Stimulated activated CD4-positive, alpha-beta T cell treated with anti-CD3 and anti-CD28 coated beads, Interleukin-1b, Interleukin-23, amount 100 ng/mL, for 4 hours (primary cell): Measurements from ENCODE around the gene C11orf52.

ENCODE experiments used
- DNase-seq, 2 donors: peaks; one replicate each; pipeline ENCODE4 v3.0.0-alpha.2; 2020; ENCODE audit warnings: low read depth in 2 of 2

The C11orf52 gene

GRCh38 chr11:111939836-111940604, 21.3 kb downstream of the C11orf52 start:
- no peak for DNase-seq

GRCh38 chr11:111941963-111942362, 23.2 kb downstream of the C11orf52 start:
- DNase-seq: no peak

DNA sequence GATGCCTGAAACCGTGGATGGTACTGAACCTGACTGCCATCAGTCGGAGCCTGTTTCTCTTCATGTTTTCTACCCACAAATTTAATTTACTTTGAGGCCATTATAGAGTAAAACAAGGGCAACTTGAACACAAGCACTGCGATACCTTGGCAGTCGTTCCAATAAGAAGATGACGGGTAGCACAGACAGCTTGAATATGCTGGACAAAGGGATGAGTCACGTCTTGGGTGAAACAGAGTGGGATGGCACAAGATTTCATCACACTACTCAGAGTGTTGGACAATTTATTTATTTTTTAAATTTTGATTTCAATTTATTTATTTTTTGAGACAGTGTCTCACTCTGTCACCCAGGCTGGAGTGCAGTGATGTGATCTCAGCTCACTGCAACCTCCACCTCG, 24.1 kb downstream of the C11orf52 start:
- no peak for DNase-seq

DNA sequence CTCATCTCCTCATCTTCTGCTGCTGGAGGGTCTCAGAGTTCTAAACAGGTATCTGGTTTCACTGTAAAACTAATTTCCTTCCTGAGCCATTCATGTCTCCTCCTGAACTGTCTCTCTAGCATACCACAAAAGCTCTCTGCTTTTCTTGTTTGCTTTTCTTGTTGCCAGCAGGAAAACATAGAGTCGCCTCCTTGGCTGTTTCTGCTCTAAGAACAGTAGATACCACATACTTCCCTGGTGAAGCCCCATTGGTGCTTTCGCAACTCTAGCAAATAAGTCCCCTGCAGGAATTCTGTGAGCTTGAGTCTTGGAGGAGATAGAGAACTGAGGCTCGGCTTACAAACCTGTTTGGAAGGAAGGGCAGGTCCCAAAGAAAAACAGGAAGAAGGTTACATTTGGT, 25.4 kb downstream of the C11orf52 start:
- DNase-seq: no peak

DNA sequence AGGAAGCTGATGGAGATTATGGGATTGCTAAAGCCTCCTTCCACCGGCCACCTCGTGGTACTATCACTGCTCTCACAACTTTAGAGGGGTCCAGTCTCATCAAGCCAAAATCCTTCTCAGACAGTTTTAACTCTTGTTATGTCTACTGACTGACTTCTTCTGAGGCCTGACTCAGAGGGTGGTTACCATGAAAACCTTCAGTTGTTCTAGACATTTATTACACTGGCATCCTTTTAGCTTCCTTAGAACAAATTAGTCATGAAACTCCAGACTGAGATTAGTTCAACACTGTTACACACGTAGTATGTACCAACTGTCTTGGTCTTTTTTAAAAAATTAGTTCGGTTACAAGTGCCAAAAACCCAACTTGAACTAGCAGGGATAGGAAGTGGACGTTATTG, 25.9 kb downstream of the C11orf52 start:
- no peak for DNase-seq

DNA sequence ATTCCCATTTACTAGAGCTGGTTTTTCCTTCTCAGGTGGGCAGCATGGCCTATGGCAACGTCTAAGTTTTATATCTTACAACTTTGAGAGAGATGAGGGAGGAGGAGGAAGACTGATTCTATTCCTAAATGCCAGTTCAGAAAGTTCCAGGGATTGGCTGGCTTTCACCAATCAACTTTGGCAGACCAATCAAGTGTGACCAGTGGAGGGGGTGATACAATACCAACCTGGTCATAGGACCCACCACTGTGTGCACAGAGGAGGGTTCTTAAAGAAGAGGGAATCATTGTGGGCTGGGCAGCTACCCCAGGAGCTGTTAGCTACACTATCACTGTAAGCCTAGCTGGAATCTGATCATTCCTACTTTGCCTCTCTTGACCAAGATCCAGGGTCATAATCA, 26.5 kb downstream of the C11orf52 start:
- no peak for DNase-seq

GRCh38 chr11:111946499-111946898, 27.8 kb downstream of the C11orf52 start:
- DNase-seq: no peak

DNA sequence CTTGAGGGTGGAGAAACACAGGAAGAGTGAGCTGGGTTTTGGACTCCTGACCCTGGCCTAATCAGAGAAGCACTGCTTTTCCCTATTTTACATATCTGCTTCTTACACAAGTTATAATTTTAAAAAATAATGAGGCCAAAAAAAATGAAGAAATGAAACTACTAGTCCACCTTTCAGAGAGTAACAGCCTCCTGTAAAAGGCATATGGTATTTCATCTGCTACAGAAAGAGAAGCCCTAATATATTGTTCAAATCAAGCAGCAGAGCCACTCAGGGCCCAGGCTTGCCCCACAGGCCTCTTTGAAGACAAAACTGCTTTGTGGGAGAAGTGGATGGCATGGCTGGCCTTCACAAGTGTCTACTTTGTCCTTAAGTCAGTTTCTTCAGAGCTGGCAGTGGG, 28.4 kb downstream of the C11orf52 start:
- DNase-seq: no peak

DNA sequence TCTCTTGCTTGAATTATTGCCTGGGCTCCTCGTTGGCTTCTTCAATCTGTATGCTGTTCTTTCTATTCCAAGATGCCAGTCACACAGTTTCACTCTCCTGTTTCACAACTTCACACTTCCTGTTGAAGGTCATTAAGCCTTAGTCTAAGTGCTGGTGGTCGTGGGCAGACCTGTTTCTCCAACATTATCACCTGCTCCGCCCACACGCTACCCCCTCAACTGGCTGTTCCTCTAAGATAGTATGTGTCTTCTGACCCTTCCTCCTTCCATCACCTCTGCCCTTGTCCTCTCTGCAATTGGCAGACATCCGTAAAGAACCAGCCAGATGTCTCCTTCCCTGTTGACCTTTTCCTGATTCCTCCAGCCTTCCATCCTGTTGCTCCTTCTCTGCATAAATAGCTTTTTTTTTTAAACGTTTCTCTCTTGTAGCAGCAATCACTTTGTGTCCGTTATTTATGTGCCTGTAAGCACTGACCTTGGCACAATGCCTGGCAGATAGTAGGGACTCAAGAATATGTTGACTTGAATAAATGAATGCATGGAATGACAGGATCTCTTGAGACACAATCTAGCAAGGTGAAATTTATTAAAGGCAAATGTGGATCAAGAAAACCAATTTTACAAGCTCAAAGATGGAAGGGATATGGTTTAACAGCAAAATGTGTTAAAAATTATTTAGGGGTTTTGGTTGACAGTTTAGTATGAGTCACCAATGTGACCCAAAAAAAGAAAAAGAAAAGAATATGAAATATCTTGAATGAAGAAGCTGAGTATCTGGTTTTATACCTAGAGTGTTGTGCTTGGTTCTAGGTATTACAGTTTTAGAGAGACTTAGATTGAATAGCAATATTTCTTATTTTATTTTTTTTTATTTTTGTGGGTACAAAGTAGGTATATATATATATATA, 31.1 kb downstream of the C11orf52 start:
- DNase-seq: no peak

GRCh38 chr11:111951565-111951964, 32.9 kb downstream of the C11orf52 start:
- DNase-seq: no peak

- no peak for DNase-seq
These were observed 35.4 kb downstream of the C11orf52 start for GRCh38 chr11:111954154-111954553.

DNA sequence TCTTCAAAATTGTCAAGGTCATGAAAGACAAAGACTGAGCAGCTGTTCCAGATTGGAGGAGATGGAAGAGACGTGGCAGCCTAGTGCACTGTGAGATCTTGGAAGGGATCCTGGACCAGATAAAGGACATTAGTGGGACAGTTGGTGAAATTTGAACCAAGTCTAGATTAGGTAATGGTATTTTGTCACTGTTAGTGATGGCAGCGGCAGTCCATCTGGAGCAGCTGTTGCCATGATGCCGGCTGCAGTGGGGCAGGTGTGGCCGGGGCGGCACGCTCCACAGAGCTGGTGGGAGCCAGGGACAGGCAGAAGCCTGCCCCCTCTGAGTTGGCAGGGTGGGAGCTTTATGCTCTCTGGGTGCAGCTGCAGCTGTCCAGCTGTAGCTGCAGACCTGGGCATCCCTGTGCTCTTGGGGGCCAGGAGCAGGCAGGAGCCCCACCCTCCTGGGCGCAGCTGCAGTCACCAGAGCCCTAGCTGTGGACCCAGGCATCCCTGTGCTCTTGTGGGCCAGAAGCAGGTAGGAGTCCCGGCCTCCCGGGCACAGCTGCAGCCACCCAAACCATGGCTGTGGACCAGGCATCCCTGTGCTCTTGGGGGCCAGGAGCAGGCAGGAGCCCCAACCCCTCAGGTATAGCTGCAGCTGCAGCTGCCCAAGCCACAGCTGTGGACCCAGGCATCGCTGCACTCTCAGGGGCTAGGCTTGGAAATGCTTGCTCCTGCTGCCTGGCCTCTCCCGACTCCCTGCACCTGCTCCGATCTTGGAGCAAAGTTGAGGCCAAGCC, 39.1 kb downstream of the C11orf52 start:
- no peak for DNase-seq

DNA sequence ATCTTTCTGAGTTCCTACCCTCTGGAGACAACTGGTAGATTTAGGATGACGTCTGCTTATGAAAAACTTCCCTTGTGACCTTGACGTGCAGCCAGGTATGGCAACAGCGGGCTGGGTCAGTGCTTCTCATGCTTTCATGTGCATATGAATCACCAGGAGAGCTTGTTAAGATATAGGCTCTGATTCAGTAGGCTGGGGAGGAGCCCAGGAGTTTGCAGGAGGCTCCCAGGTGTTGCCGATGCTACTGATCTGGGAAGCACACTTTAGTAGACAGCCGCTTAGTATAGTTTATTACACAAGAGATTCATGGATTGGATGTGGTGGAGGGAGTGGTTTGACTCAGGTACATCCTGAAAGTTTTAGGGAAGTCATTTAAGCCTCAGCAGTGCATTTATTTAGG, 42.2 kb downstream of the C11orf52 start:
- no peak for DNase-seq

DNA sequence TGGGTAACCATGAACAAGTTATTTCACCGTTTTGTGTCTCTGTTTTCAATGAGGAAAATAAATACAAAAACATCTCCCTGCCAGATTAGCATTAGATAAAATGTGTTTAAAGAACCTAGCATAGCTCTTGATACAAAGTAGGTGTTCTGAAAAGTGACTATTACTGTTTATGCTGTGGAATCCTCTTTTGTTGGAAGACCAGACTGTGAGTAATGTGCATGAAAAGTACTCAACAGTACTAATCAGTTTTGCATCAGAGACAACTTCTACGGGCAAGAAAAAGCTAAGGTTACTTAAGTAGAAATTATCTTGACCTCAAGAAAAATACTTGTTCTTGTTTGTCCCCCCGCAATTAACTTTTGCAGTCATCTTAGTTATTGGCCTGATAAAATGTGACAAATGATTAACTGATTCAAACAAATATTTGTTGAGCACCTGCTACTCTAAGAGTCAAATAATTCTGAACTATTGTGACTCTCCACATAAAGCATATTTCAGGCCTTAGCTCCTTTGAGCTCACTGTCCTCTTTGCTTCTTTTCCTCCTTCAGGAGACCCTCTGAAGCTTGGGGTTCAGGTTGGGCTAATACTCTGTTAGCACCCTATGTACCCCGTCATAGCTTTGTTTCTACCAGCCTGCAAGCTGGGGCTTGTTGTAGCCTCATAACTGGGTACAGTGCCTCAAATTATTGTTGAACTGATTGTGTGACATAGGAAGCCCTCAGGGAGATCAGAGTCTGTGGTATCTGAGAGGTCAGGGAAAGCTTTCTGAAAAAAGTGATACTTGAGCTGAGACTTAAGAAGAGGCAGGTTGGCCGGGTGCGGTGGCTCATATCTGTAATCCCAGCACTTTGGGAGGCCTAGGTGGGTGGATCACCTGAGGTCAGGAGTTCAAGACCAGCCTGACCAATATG, 42.9 kb downstream of the C11orf52 start:
- no peak for DNase-seq

- DNase-seq: no peak
These were observed 45.2 kb downstream of the C11orf52 start for GRCh38 chr11:111963931-111964340.

DNA sequence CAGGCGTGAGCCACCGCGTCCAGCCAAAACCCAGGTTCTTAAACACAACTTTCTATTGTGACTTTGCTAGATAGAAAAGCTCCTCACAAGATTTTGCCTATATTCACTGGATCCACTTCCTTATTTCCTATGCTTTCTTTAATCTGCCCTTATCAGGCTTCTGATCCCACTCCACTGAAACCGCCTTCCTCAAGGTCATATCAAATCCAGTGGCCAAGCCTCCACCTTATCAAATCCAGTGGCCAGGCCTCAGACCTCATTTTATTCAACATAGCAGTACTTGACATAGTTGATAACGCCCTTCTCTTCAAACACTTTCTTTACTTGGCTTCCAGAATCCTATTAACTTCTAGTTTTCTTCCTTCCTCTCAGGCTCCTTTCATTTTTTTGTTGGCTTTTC, 48.0 kb downstream of the C11orf52 start:
- DNase-seq: no peak

GRCh38 chr11:111967649-111968048, 48.9 kb downstream of the C11orf52 start:
- no peak for DNase-seq

- DNase-seq: no peak
These were observed 50.6 kb downstream of the C11orf52 start for GRCh38 chr11:111969344-111969743.

GRCh38 chr11:111974446-111974845, 55.7 kb downstream of the C11orf52 start:
- DNase-seq: no peak

DNA sequence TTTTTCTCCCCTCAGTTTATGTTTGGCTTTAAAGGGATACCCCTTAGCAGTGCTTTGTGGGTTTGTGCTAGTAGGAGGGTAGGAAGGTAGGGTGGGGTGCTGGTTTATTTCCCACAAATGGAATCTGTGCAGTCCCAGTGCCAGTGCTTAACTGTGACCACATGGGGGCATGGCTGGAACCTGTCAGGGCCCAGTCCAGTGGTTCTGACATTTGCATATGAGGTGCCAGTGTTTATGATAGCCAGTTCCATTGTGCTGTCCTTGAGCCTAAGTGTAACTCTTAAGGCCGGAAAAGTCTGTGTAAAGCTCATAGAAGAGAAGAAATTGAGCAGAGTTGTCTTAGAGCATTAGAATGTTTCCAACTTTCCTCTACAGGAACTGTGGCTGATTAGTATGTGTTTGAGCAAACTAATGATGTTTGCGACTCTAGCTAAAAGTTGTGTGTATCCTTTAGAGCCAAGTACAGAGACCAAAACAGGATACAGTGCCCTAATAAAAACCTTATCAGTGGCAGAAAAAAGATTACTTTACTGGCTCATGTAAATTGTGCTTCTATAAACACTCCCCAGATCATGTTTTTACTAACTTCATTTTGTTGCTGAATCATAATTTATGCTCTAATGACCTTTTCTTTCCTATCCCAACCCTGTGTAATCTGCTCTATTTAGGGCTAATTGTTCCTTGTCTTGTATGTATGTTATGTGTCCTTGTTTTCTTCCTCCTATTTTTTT, 56.5 kb downstream of the C11orf52 start:
- DNase-seq: no peak
